ENCODE results near the gene TAF4.
"Not testable (repeated sequence)": the region's sequence is repeated elsewhere in the genome, so short reads cannot be mapped to it uniquely, and the experiment has no call there.

The TAF4 gene

GRCh38 chr20:62096421-62097380, 31.0 kb upstream of the TAF4 start:
- no peak overlapping the region for H3K27ac ChIP-seq (ENCODE audit: low read depth, low read length, severe bottlenecking)
- H3K4me3 ChIP-seq (ENCODE audit: extremely low read depth, insufficient read depth, low read length, poor library complexity, severe bottlenecking) = no peak overlapping the region
- 88 to 93% methylated on average over 28 to 29 of the region's 30 CpGs for WGBS, 2 experiments (ENCODE audit: insufficient coverage in 2 of 2)
- H3K36me3 ChIP-seq (ENCODE audit: control insufficient read depth, insufficient read depth, low read length) = no peaks in the 10 kb centered on the region
- no peaks in the 10 kb centered on the region for H3K4me1 ChIP-seq (ENCODE audit: control insufficient read depth, insufficient read depth, low read length, poor library complexity, severe bottlenecking)
- H3K9me3 ChIP-seq (ENCODE audit: control insufficient read depth, low read length) = no peaks in the 10 kb centered on the region

- H3K36me3 ChIP-seq (ENCODE audit: control insufficient read depth, insufficient read depth, low read length) = no peaks in the 10 kb centered on the region
- 33% methylated on average over 1 of the region's 3 CpGs; no CpG with 5 or more reads in 1 of the 2 experiments for WGBS, 2 experiments (ENCODE audit: insufficient coverage in 2 of 2)
- H3K4me3 ChIP-seq (ENCODE audit: extremely low read depth, insufficient read depth, low read length, poor library complexity, severe bottlenecking) = no peak overlapping the region
- no peak overlapping the region for H3K27ac ChIP-seq (ENCODE audit: low read depth, low read length, severe bottlenecking)
- H3K9me3 ChIP-seq (ENCODE audit: control insufficient read depth, low read length) = no peaks in the 10 kb centered on the region
- peaks cover 6% of the 10 kb centered on the region for H3K4me1 ChIP-seq (ENCODE audit: control insufficient read depth, insufficient read depth, low read length, poor library complexity, severe bottlenecking)
Observed at GRCh38 chr20:62089393-62089792, 23.7 kb upstream of the TAF4 start.

- H3K4me1 ChIP-seq (ENCODE audit: control insufficient read depth, insufficient read depth, low read length, poor library complexity, severe bottlenecking) = peaks cover 6% of the 10 kb centered on the region
- H3K36me3 ChIP-seq (ENCODE audit: control insufficient read depth, insufficient read depth, low read length) = no peaks in the 10 kb centered on the region
- no peak overlapping the region for H3K4me3 ChIP-seq (ENCODE audit: extremely low read depth, insufficient read depth, low read length, poor library complexity, severe bottlenecking)
- 65 to 73% methylated on average over 8 to 10 of the region's 15 CpGs for WGBS, 2 experiments (ENCODE audit: insufficient coverage in 2 of 2)
- H3K27ac ChIP-seq (ENCODE audit: low read depth, low read length, severe bottlenecking) = peak overlapping the region; percentile 57
- H3K9me3 ChIP-seq (ENCODE audit: control insufficient read depth, low read length) = no peaks in the 10 kb centered on the region
Observed at GRCh38 chr20:62088258-62089127, 22.8 kb upstream of the TAF4 start.

GRCh38 chr20:62087632-62088031, 22.0 kb upstream of the TAF4 start:
- H3K9me3 ChIP-seq (ENCODE audit: control insufficient read depth, low read length) = no peaks in the 10 kb centered on the region
- no peak overlapping the region for H3K4me3 ChIP-seq (ENCODE audit: extremely low read depth, insufficient read depth, low read length, poor library complexity, severe bottlenecking)
- H3K4me1 ChIP-seq (ENCODE audit: control insufficient read depth, insufficient read depth, low read length, poor library complexity, severe bottlenecking) = peaks cover 6% of the 10 kb centered on the region
- no peaks in the 10 kb centered on the region for H3K36me3 ChIP-seq (ENCODE audit: control insufficient read depth, insufficient read depth, low read length)
- WGBS, 2 experiments (ENCODE audit: insufficient coverage in 2 of 2) = 89 to 93% methylated on average over 17 of the region's 17 CpGs
- no peak overlapping the region for H3K27ac ChIP-seq (ENCODE audit: low read depth, low read length, severe bottlenecking)

- Histone ChIP-seq H3K36me3 (ENCODE audit: control insufficient read depth, insufficient read depth, low read length) (no peaks in the 10 kb centered on the region), H3K4me3 (ENCODE audit: extremely low read depth, insufficient read depth, low read length, poor library complexity, severe bottlenecking) (no peak overlapping the region), H3K27ac (ENCODE audit: low read depth, low read length, severe bottlenecking) (no peak overlapping the region), H3K4me1 (ENCODE audit: control insufficient read depth, insufficient read depth, low read length, poor library complexity, severe bottlenecking) (peaks cover 6% of the 10 kb centered on the region), H3K9me3 (ENCODE audit: control insufficient read depth, low read length) (no peaks in the 10 kb centered on the region)
- WGBS, 2 experiments (ENCODE audit: insufficient coverage in 2 of 2) = 49 to 57% methylated on average over 9 to 11 of the region's 11 CpGs
Observed at GRCh38 chr20:62087227-62087626, 21.5 kb upstream of the TAF4 start.

GRCh38 chr20:62085206-62085605, 19.5 kb upstream of the TAF4 start:
- H3K9me3 ChIP-seq (ENCODE audit: control insufficient read depth, low read length) = no peaks in the 10 kb centered on the region
- WGBS, 2 experiments (ENCODE audit: insufficient coverage in 2 of 2) = 78 to 83% methylated on average over 9 of the region's 9 CpGs
- H3K4me1 ChIP-seq (ENCODE audit: control insufficient read depth, insufficient read depth, low read length, poor library complexity, severe bottlenecking) = peaks cover 6% of the 10 kb centered on the region

GRCh38 chr20:62084224-62084623, 18.5 kb upstream of the TAF4 start:
- not testable (repeated sequence) for H3K27ac ChIP-seq (ENCODE audit: low read depth, low read length, severe bottlenecking); H3K4me1 ChIP-seq (ENCODE audit: control insufficient read depth, insufficient read depth, low read length, poor library complexity, severe bottlenecking); H3K36me3 ChIP-seq (ENCODE audit: control insufficient read depth, insufficient read depth, low read length); H3K9me3 ChIP-seq (ENCODE audit: control insufficient read depth, low read length); H3K4me3 ChIP-seq (ENCODE audit: extremely low read depth, insufficient read depth, low read length, poor library complexity, severe bottlenecking)
- 89 to 90% methylated on average over 7 of the region's 9 CpGs for WGBS, 2 experiments (ENCODE audit: insufficient coverage in 2 of 2)

More at GRCh38 chr20:62085206-62085605, 19.5 kb upstream of the TAF4 start:
- Histone ChIP-seq H3K4me3 (ENCODE audit: extremely low read depth, insufficient read depth, low read length, poor library complexity, severe bottlenecking) (no peak overlapping the region), H3K27ac (ENCODE audit: low read depth, low read length, severe bottlenecking) (no peak overlapping the region), H3K36me3 (ENCODE audit: control insufficient read depth, insufficient read depth, low read length) (no peaks in the 10 kb centered on the region)

GRCh38 chr20:62083312-62083711, 17.6 kb upstream of the TAF4 start:
- H3K36me3 ChIP-seq (ENCODE audit: control insufficient read depth, insufficient read depth, low read length) = no peaks in the 10 kb centered on the region
- no peak overlapping the region for H3K27ac ChIP-seq (ENCODE audit: low read depth, low read length, severe bottlenecking)
- 67 to 75% methylated on average over 5 of the region's 5 CpGs for WGBS, 2 experiments (ENCODE audit: insufficient coverage in 2 of 2)
- H3K4me1 ChIP-seq (ENCODE audit: control insufficient read depth, insufficient read depth, low read length, poor library complexity, severe bottlenecking) = no peaks in the 10 kb centered on the region
- H3K4me3 ChIP-seq (ENCODE audit: extremely low read depth, insufficient read depth, low read length, poor library complexity, severe bottlenecking) = no peak overlapping the region
- H3K9me3 ChIP-seq (ENCODE audit: control insufficient read depth, low read length) = peaks cover 2% of the 10 kb centered on the region

- Histone ChIP-seq H3K4me3 (ENCODE audit: extremely low read depth, insufficient read depth, low read length, poor library complexity, severe bottlenecking) (no peak overlapping the region), H3K27ac (ENCODE audit: low read depth, low read length, severe bottlenecking) (no peak overlapping the region), H3K4me1 (ENCODE audit: control insufficient read depth, insufficient read depth, low read length, poor library complexity, severe bottlenecking) (no peaks in the 10 kb centered on the region), H3K36me3 (ENCODE audit: control insufficient read depth, insufficient read depth, low read length) (no peaks in the 10 kb centered on the region), H3K9me3 (ENCODE audit: control insufficient read depth, low read length) (peaks cover 7% of the 10 kb centered on the region)
- WGBS, 2 experiments (ENCODE audit: insufficient coverage in 2 of 2) = 74 to 76% methylated on average over 9 to 12 of the region's 15 CpGs
Observed at GRCh38 chr20:62080249-62080990, 14.7 kb upstream of the TAF4 start.

- no peaks in the 10 kb centered on the region for H3K4me1 ChIP-seq (ENCODE audit: control insufficient read depth, insufficient read depth, low read length, poor library complexity, severe bottlenecking)
- H3K27ac ChIP-seq (ENCODE audit: low read depth, low read length, severe bottlenecking) = no peak overlapping the region
- 100% methylated on average over 1 of the region's 1 CpG for WGBS, 2 experiments (ENCODE audit: insufficient coverage in 2 of 2)
- no peaks in the 10 kb centered on the region for H3K36me3 ChIP-seq (ENCODE audit: control insufficient read depth, insufficient read depth, low read length)
- H3K9me3 ChIP-seq (ENCODE audit: control insufficient read depth, low read length) = peaks cover 7% of the 10 kb centered on the region
- no peak overlapping the region for H3K4me3 ChIP-seq (ENCODE audit: extremely low read depth, insufficient read depth, low read length, poor library complexity, severe bottlenecking)
Observed at GRCh38 chr20:62079166-62079565, 13.5 kb upstream of the TAF4 start.

All from mesodermal cell (in vitro differentiated cells).